Sciatic nerve (tissue), 2 donors: ENCODE results near the gene TTC19. TPM values are rescaled to one million over a fixed set of nuclear protein-coding genes. Genes with fewer than 3 reads are reported as not detected.
"Not testable (repeated sequence)": the region's sequence is repeated elsewhere in the genome, so short reads cannot be mapped to it uniquely, and the experiment has no call there.

ENCODE experiments used
- ATAC-seq: fragments of 200-7000 bp; cut with Tn5 transposase; one replicate; pipeline ENCODE4 v1.9.1; 2020; ENCODE audit warnings: mild to moderate bottlenecking, moderate library complexity
- DNase-seq: peaks from one replicate; pipeline ENCODE4 v3.0.0-alpha.2; 2020; ENCODE audit warnings: low spot score
- intact Hi-C: fragments of 100-400 bp; cut with DNase I; formaldehyde crosslinking; loops from one replicate; pipeline ENCODE4 v1.14.2; 2022
- total RNA-seq: library from RNA; stranded (reverse); fragmentation: NEBNext Ultra II Directional; extraction: Animal tissue kit (Norgen Biotek cat#: 25700); gene quantifications from one replicate; pipeline ENCODE4 v1.2.1, GENCODE V29; 2021
- donor health status: DM: no; HTN: no; CAD: no.
- donor health status: DM: no; HTN: no; CAD: no.

Gene TTC19
- total RNA-seq, 1 donor from 2014 or later = 32.9 TPM

DNA sequence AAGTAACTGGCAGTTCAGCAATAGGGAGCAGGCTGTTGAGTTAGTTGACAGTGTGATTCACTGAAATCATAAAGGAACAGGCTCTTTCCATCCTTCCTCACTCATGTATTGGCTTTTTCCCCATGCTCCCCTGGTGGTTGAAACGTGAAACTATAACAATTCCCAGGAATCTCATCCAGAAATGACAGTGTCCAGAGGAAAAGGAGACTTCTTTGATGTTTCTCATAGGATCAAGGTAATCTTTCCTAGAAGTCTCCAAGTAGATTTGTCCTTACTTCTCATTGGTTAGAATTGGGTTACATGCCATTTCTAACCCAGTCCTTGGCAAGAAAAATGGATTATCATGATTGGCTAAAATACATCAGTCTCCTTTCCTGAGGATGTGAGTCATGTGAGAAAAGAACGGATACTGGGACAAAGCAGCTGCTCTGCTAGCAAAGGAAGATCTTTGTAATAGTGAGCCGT is 14.4 kb downstream of the TTC19 start:
- DNase-seq (no peak), ATAC-seq (no peak)
- intact Hi-C loops = no loop called here

DNA sequence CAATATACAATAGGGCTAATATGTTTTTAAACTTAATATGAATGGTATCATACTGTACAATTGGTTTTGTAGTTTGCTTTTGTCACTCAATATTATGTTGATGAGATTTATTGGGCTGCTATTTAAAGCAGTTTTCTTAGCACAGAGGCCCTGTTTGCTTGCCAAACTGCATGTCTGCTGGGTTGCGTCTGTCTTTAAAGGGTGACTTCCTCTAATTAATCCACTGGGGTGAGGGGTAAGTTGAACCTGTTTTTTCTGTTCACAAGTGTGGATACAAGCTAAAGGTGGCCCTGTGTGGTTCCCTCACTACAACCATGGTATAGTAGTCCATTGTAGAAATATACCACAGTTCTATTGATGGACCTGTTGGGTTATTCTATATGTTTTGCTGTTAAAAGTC is 19.7 kb downstream of the TTC19 start:
- intact Hi-C loops = no loop called here
- ATAC-seq (no peak), DNase-seq (no peak)

DNA sequence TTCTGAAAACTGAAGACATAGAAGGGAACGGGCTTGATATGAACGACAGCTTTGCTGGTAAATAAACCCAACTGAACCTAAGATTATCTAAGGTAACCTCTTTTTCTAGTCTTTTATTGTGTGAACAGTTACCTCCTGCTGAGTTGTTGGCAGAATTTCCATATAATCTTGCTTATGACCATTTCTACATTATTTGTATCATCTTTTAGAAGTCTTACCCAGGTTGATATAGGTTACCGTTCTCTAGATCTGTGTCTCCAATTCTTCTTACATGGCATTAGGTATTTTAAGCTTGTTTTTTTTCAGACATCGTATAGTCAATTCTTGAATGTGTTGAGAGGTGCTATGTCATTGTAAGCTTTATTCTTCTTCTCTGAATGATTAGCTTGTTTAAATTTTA is 24.3 kb downstream of the TTC19 start:
- ATAC-seq (no peak), DNase-seq (no peak)
- intact Hi-C loops = no loop called here

DNA sequence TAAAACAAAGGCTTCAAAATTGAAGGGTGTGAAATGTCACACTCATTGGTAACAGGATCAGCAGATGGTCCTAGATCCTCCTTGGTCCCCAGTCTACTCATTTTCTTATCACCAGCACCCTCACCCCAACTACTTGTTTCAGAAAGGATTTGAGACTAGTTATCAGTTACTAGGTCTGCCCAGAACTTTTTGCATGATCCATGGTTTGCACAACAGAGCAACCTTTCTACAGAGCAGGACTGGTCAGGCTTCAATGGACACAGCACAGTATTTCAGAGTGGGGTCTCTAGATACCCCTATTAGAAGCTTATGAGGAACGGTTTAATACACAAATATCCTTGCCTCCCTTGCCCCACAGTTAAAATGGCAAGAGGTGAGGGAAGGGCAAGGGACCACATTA is 25.6 kb downstream of the TTC19 start:
- intact Hi-C loops = no loop called here
- ATAC-seq (no peak), DNase-seq (no peak)

DNA sequence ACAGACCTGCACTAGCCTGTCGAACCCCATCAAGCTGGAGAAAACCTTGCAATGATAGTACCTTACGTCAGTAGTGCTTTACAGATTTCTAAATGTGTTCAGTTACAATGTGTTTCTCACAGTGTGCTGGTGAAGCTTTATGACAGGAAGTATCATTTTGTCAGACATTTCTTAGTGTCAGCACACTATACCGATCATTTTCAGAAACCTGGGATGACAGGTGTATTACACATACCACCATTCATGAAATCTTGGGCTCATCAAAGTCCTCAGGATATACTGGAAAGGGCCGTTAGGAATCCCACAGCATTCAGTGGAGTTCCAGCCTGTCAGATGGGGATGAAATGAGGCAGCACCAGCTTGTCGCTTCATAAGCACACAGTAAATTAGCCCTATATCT is 27.3 kb downstream of the TTC19 start:
- no peak for ATAC-seq
- no peak for DNase-seq
- intact Hi-C loops = no loop called here

DNA sequence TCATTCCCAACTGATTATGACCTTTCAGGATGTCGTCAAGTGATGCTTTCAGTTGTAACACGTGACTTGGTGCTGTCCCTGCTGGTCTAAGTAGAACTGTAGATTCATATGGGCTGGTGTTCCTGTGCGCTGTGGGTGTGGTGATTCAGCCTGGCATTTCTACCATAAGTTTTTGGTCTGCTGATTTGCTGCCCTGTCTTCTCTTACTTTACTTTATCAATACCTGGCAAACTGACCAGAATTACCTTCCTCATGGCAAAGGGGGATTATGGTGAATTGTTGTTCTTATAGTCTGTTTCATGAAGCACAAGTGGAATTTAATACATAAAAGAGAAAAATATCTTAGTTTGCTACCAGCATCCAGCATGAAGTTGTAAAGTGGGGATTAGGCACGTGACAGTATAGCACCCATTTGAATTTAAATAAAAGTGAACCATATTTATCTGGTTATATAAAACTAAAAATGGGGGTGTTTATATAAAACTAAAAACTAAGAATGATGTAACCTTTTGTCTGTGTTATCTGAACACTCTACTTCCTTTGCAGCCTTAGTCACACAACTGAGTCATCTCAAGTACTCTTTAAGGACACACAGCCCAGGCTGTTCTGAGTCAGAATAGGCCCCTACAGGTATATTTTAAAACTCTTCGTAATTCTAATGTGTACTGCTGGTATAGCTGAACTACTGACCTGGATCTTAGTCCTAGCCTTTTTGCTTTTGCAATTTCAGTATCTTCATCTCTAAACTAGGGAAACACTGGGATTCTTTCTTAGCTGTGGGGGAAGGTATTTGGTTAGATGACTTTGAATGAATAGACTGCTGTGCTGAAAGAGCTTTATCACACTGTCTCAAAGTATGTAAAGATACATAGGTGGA is 28.3 kb downstream of the TTC19 start:
- intact Hi-C loops = no loop called here
- DNase-seq (no peak), ATAC-seq (no peak)

DNA sequence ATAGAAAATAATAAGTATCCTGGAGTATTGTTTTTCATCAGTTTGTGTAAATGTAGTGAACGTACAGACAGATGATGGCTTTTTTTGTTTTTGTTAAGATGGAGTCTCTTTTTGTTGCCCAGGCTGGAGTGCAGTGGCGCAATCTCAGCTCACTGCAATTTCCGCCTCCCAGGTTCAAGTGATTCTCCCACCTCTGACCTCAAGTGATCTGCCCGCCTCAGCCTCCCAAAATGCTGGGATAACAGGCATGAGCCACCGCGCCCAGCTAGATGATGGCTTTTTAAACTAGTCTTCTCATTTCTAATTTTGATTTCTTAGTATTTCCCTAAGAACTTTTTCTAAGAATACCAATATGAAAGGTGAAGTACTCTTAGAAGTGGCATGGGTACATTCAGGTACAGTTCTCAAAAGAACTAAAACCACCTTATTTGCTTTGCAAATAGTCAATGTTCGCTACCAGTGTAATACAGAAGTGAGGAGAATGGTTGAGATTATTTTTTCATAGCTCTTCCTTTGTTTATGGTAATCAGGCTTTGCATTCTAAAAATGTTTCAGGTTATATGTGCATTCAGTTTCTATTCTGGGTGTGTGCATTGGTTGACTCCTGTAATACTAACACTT is 34.2 kb downstream of the TTC19 start:
- no peak for ATAC-seq
- intact Hi-C loops = no loop called here
- DNase-seq = no peak

DNA sequence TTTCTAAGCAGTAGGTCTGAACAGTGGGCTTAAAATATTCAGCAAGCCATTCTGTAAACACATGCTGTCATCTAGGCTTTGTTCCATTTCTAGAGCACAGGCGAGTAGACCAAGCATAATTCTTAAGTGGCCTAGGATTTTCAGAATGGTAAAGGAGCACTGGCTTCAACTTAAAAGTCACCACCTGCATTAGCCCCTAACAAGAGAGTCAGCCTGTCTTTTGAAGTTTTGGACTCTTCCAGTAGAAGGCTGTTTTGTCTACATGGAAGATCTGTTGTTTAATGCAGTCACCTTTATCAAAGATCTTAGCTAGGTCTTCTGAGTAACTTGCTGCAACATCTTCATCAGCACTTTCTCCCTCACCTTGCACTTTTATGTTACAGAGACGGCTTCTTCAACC is 36.6 kb downstream of the TTC19 start:
- no peak for DNase-seq
- ATAC-seq = no peak
- intact Hi-C loops = no loop called here

DNA sequence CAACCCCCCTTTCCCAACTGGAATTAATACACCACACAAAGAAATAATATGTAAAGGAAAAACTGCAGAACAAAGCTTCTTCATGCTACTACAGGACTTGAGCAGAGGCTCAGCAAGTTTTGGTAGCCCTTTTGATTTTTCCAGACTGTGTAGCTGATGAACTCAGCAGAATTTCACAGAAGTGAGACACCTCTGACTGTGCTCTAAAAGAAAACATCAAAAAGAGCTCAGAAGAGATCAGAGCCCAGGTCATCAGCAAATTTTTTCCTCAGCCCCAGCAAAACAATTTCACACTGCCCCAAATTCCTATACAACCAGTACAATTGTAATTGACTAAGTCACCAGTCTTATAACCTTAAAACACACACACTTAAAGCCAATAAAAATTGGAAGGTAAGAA is 38.0 kb downstream of the TTC19 start:
- intact Hi-C loops = no loop called here
- DNase-seq = no peak
- no peak for ATAC-seq

DNA sequence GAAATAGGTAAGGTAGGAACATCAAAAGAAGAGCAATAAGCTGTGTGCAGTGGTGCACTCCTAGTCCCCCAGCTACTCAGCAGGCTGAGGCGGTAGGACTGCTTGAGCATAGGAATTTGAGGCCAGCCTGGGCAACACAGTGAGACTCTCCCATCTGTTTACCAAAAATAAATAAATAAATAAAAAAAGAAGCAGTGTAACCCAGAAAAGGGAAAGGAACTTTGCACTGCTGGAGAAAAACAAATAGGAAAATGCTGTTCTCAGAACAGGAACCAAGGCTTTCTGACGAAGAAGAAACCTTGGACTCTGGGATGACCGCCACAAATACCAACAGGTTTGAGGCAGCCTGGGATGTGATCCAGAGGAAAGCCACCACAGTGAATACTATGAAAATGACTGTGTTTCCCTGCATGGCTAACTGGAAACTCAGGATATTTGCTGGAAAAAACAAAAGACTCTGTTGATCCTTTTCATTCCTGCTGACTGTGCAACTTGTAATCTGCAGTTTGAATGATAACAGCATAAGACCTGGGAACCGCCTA is 41.2 kb downstream of the TTC19 start:
- ATAC-seq (no peak), DNase-seq (no peak)
- intact Hi-C loops = no loop called here

DNA sequence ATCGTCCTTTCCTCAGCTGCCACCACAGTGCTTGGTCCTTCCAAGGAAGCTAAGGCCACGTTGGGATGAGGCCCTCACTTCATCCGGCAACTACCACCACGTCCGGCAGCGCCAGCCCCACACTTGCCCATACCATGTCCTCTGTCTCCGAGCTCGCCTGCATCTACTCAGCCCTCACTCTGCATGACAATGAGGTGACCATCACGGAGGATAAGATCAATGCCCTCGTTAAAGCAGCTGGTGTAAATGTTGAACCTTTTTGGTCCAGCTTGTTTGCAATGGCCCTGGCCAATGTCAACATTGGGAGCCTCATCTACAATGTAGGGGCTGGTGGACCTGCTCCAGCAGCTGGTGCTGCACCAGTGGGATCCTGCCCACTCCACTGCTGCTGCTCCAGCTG is 44.9 kb downstream of the TTC19 start:
- ATAC-seq (no peak), DNase-seq (no peak)
- intact Hi-C loops = no loop called here

DNA sequence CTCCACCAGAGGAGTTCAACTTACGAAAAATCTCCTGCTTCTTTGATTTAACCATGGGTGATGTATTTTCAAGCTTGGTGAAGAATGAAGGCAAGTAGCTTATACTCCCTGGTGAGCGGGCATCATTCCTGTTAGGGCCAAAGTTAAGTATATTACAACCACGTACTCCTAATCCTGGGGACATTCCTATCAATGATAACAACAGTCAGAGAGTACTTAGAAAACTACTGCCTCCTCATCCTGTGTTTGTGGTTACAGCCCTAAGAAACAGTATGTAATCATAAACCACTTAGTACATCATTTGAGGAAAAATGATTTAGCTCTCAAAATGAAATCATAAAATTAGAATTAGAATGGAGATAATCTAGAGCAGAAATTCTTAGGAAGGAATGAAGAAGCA is 47.3 kb downstream of the TTC19 start:
- no peak for DNase-seq
- no peak for ATAC-seq
- intact Hi-C loops = no loop called here

DNA sequence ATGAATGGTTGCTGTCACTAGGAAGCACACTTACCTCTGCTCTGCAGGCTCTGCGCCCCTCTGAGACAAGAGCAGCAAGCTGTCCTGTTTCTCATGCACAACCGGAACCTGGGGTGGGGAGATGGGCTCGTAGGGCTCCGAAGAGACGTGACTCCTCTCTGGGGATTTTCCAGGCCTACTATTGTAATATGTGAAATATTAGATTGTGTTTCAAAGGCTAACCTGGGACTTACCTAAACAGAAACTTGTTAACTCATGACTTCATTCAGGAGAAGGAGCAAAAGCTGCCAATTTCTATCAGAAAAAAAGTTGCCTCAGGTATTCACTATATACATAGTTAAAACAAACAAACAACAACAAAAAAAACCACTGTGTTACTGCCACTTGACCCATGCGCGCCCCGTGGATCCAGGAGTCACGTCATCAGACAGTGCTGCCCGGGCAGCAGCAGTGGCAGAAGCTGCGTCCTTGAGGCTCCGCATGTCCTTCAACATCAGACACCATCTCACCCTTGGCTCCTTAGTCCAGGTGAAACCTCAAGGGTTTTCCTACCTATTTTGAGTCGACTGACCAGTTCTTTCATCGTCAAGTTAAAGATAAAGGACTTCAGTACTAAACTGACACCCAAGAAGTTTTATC is 49.3 kb downstream of the TTC19 start:
- DNase-seq (no peak), ATAC-seq (no peak)
- intact Hi-C loops = no loop called here

DNA sequence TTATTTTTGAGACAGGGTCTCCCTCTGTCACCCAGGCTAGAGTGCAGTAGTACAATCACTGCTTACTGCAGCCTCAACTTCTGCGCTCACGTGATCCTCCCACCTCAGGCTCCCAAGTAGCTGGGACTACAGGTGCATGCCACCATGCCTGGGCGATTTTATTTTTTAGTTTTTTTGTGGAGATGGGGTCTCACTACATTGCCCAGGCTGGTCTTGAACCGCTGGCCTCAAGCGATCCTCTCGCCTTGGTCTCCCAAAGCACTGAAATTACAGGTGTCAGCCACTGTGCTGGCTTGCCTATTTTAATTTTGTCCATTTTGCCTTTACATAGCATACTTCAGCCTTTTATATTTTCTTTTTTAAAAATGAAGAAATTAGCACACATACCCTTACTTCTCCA is 51.2 kb downstream of the TTC19 start:
- ATAC-seq (no peak), DNase-seq (no peak)
- intact Hi-C loops = no loop called here

DNA sequence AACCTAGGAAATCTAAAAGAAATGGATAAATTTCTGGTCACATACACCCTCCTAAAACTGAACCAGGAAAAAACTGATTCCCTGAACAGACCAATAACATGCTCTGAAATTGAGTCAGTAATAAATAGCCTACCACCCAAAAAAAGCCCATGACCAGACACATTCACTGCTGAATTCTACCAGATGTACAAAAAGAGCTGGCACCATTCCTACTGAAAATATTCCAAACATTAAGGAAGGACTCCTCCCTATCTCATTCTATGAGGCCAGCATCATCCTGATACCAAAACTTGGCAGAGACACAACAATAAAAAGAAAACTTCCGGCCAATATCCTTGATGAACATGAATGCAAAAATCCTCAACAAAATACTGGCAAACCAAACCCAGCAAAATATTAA is 52.9 kb downstream of the TTC19 start:
- no peak for ATAC-seq
- DNase-seq = no peak
- intact Hi-C loops = no loop called here

DNA sequence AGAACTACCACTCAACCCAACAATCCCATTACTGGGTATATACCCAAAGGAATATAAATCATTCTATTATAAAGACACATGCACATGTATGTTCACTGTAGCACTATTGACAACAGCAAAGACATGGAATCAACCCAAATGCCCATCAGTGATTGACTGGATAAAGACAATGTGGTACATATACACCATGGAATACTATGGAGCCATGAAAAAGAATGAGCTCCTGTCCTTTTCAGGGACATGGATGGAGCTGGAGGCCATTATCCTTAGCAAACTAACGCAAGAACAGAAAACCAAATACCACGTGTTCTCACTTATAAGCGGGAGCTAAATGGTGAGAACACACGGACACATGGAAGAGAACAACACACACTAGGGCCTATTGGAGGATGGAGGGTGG is 55.5 kb downstream of the TTC19 start:
- ATAC-seq, intact Hi-C loops, DNase-seq: not testable (repeated sequence)

DNA sequence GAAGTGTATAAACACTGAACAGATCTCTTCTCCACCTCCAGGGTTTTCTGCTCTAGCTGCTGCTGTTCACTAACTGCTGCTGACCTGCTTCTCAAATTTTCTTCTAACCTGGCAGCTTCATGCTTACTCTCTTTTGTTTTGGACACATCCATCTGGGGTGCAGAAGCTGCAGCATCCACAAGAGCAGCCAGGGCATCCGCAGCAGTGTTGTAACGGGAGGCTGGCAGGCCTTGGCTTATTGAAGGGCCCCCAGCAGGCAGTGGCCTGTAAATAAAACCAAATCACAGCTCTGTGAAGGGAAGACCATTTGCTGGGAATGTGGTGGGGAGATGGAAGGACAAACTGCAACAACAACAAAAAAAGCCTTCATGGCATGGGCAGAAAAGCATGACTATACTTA is 62.0 kb downstream of the TTC19 start:
- intact Hi-C loops = no loop called here
- no peak for ATAC-seq
- DNase-seq = no peak

DNA sequence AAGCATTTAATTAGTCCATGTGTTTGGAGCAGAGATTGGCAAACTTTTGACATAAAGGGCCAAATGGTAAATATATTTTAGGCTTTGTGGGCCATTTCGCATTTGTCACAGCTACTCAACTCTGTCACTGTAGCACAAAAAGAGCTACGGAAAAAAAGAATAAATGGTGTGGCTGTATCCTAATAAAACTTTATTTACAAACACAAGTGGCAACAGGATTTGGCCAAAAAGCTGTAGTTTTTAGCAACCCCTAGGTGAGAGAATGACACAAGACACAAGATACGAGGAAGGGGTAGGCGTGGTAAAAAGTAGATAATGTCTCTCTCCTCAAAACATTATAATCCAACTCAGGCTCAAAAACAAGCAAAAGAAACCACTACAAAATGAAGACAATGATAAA is 66.5 kb downstream of the TTC19 start:
- intact Hi-C loops = no loop called here
- DNase-seq (no peak), ATAC-seq (no peak)

DNA sequence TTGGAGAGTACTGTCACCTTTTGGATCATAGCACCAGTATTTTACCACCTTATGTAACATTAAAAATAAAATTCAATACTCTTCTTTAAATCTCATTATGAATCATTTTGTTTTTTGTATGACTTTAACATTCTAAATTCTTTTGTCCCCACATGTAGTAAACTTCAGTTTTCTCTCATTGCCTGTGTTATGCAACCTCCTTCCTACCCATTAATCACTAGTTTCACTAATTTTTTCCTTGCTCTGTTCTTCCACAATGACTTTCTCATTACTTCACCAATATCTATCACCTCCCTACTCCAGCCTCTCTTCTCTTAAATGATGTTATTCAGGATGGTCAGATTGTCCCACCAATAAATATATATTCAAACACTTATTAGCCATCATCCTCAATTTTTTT is 68.7 kb downstream of the TTC19 start:
- no peak for DNase-seq
- ATAC-seq = no peak
- intact Hi-C loops = no loop called here

DNA sequence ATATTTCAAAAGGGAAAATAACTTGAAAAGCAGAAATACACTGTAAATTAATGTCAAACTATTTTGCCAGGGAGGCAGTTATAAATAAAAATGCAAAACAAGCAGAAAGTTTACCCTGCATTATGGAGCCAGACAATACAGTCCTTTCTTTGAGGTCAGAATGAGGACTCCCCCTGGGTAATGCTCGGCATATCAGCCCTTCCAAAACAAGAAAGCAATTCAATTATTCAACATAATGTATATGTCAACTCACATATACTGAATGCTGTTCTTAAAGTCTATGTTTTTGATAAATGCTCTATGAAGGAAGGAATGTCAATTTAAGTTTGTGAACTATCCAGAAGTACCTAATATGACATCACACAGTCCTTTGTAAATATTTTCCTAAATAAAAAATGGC is 72.4 kb downstream of the TTC19 start:
- DNase-seq (no peak), ATAC-seq (no peak)
- intact Hi-C loops = no loop called here
